GM13976 (cell line): ENCODE results near the gene AUNIP.

Experiments
- DNase-seq: peaks from one replicate; pipeline ENCODE4 v3.0.0; 2012; ENCODE audit warnings: low spot score
- in situ Hi-C: fragments of 300-500 bp; cut with MboI; formaldehyde crosslinking; loops from one replicate; pipeline ENCODE4 v1.12.0; 2022; ENCODE audit warnings: low sequenced_read_pairs, mixed read lengths, inconsistent platforms; ENCODE audit not compliant: unreplicated experiment
- TF ChIP-seq, protein P1 (sequence below): IDR thresholded peaks from 2 replicates; pipeline ENCODE4 v1.5.1; 2012; ENCODE audit warnings: borderline replicate concordance, mild to moderate bottlenecking; ENCODE audit not compliant: insufficient read depth; ENCODE audit errors: extremely low read depth, missing control alignments, control extremely low read depth

Gene AUNIP

DNA sequence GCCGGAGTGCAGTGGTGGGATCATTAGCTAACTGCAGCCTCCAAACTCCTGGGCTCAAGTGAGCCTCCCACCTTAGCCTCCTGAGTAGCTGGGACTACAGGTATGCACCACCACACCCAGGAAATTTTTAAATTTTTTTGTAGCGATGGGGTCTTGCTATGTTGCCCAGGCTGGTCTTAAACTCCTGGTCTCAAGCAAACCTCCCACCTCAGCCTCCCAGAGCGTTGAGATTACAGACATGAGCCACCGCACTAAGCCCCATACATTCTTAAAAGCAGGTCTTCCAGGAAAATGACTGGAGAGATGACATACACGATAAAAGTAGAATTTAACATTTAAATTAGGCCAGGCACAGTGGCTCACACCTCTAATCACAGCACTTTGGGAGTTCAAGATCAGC, 26.1 kb downstream of the AUNIP start:
- in situ Hi-C loops: no loop called here
- TF ChIP-seq, protein P1, sequence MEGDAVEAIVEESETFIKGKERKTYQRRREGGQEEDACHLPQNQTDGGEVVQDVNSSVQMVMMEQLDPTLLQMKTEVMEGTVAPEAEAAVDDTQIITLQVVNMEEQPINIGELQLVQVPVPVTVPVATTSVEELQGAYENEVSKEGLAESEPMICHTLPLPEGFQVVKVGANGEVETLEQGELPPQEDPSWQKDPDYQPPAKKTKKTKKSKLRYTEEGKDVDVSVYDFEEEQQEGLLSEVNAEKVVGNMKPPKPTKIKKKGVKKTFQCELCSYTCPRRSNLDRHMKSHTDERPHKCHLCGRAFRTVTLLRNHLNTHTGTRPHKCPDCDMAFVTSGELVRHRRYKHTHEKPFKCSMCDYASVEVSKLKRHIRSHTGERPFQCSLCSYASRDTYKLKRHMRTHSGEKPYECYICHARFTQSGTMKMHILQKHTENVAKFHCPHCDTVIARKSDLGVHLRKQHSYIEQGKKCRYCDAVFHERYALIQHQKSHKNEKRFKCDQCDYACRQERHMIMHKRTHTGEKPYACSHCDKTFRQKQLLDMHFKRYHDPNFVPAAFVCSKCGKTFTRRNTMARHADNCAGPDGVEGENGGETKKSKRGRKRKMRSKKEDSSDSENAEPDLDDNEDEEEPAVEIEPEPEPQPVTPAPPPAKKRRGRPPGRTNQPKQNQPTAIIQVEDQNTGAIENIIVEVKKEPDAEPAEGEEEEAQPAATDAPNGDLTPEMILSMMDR: no peak
- no peak for DNase-seq

DNA sequence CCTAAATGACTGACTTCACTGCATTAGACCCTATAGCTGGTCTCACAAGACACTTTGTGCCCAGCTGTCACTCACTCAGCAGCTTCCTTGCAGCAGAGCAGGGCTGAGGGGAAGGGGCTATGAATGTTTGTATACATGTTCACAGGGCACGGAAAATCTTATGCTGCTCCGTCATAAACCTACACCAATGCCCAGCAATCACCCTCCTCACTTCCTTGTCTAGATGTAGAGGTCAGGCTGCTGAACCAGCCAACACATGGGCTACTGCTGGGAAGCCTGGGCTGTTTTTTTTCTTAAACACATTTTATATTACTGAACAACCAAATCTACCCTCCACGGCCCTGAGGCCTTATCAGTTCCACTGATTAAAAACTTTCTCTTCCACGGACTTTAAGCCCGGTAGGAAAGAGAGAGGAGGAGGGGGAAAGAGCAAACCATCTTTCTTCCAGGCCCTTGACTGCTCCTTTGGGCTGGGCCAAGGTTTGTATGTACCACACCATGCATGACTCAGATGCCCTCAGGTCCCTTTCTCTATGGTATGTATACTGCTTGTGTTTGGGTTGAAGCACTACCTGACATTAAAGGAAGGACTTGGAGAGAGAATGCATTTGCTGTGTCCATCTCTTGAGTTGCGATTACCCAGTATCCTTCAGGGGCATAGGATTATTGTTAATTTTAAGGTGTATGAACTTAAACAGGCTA, 26.8 kb downstream of the AUNIP start:
- DNase-seq: no peak
- TF ChIP-seq, protein P1: no peak
- in situ Hi-C loops: no loop called here

DNA sequence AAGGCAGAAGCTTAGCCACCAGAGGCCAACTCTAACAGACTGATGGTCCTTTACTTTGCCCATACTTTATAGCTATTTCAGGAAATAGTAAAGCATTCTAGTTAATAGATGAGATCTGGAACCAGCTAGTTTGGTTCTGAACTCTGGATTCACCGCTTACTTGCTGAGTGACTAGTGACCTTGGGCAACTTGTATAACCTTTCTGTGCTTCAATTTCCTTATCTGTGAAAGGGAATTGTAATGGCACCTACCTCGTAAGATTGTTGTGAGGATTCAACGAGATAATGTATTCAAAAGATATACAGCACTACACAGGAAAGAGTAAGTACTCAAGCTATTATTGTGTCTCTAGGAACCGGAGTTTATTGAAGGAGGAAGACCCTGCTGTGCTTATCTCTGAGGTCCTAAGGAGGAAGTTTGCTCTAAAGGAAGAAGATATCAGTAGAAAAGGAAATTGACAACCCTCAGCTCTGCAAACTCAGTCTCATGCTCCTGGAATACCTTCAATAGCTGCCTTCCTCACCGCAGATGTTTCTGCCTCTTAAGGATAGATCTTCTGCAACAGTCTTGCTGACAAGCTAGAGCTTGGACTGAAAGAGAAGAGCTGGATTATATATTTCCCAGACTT, 27.6 kb downstream of the AUNIP start:
- in situ Hi-C loops: no loop called here
- TF ChIP-seq, protein P1: no peak

DNA sequence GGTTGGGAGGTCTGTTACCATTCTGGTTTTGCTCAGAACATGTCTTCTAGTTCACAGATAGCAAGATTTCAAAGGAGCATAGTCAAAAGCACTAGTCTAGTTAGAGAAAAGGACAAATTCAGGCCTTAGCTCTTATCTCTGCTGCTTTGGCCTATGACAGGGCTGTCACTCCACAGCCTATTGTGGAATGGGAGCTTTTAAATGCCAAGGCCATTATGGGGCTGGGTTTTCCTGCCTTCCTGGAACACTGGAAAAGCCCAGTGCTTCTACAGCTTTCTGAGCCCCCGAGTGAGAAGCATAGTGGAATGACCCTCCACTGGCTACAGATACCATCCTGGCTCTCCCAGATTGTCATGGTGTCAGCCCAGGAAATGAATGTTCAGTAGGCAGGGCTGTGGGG, 30.2 kb downstream of the AUNIP start:
- in situ Hi-C loops: no loop called here
- no peak for DNase-seq
- TF ChIP-seq, protein P1: no peak

More for the DNA sequence above, 27.6 kb downstream of the AUNIP start:
- no peak for DNase-seq

DNA sequence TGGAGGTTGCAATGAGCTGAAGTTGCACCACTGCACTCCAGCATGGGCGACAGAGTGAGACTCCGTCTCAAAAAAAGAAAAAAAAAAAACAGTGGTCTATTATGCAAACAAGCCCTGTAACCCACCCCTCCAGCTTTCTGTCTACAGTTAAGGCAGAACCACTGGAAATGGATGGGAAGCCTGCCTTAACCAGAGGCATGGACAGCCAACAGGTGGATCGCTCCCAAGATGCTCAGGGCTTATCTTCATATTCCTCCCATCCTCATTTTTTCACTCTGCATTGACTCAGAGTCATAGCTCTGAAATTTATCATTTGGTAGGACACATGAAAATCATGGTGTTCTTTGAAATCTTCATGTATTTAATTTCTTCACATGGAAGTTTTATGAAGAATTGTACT, 30.8 kb downstream of the AUNIP start:
- DNase-seq: no peak
- in situ Hi-C loops: no loop called here
- TF ChIP-seq, protein P1: no peak

- in situ Hi-C loops: no loop called here
- no peak for DNase-seq
- TF ChIP-seq, protein P1: no peak
Observed at GRCh38 chr1:25826571-25826970, 32.7 kb downstream of the AUNIP start.

DNA sequence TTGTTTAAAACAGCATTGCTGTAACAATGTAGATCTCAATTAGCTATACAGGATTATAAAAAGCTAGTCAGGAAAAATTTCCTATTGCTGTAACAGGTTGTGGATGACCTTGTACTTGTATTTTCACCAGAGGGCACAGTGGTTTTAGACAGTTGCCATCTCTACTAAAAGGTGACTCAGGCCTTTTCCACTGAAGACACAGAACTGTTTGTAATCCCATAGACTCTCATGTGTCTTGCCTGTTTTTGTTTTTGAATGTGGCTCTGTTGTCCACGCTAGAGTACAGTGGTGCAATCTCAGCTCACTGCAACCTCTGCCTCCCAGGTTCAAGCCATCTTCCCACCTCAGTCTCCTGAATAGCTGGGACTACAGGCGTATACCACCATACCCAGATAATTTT, 33.7 kb downstream of the AUNIP start:
- TF ChIP-seq, protein P1: no peak
- no peak for DNase-seq
- in situ Hi-C loops: no loop called here
